Upper lobe of right lung (tissue), 1 donor: ENCODE results near the gene ERP29. TPM values are rescaled to one million over a fixed set of nuclear protein-coding genes. Genes with fewer than 3 reads are reported as not detected.
"Not testable (repeated sequence)": the region's sequence is repeated elsewhere in the genome, so short reads cannot be mapped to it uniquely, and the experiment has no call there.

Experiments
- ATAC-seq: fragments of 200-7000 bp; cut with Tn5 transposase; one replicate; pipeline ENCODE4 v1.9.1; 2020; ENCODE audit warnings: mild to moderate bottlenecking, moderate library complexity
- DNase-seq: peaks from one replicate; pipeline ENCODE4 v3.0.0-alpha.2; 2020
- H3K27ac ChIP-seq: fragments of 200-600 bp; one replicate; pipeline ENCODE4 v1.8.0; 2022
- H3K27me3 ChIP-seq: fragments of 200-600 bp; one replicate; pipeline ENCODE4 v1.8.0; 2022; ENCODE audit warnings: mild to moderate bottlenecking
- H3K36me3 ChIP-seq: fragments of 200-600 bp; one replicate; pipeline ENCODE4 v1.8.0; 2022
- H3K4me1 ChIP-seq: fragments of 200-600 bp; one replicate; pipeline ENCODE4 v1.8.0; 2022
- H3K4me3 ChIP-seq: fragments of 200-600 bp; one replicate; pipeline ENCODE4 v1.8.0; 2022; ENCODE audit warnings: mild to moderate bottlenecking
- H3K9me3 ChIP-seq: fragments of 200-600 bp; one replicate; pipeline ENCODE4 v1.8.0; 2022
- intact Hi-C: fragments of 100-400 bp; cut with DNase I; formaldehyde crosslinking; loops from one replicate; pipeline ENCODE4 v1.11.0; 2022
- total RNA-seq: library from RNA; stranded (reverse); fragmentation: NEBNext Ultra II Directional; extraction: Animal tissue kit (Norgen Biotek cat#: 25700); gene quantifications from one replicate; pipeline ENCODE4 v1.2.1, GENCODE V29; 2021
- TF ChIP-seq, protein P1 (sequence below): fragments of 200-600 bp; IDR thresholded peaks from one replicate; pipeline ENCODE4 v1.8.0; 2022; ENCODE audit warnings: antibody characterized with exemption
- donor health status: DM: no; HTN: yes; CAD: no; lungs with severe emphysema.

Gene ERP29
- total RNA-seq, 1 donor from 2014 or later = 160 TPM

DNA sequence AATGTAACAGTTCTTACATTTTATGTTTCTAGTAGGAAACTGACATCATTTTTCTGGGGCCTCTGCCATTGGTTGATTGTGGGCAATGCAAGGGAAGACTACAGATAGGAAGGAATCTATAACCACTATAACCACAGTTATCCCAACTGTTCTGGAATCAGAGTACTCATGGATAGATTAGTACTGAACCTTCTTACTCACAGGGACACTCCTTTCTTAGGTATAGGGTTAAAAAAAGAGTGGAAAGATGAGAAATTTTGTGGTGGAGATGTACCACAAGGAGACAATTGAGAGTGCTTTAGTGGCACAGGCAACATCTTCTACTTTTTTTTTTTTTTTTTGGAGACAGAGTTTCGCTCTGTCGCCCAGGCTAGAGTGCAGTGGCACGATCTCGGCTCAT lies 21.3 kb upstream of the ERP29 start:
- DNase-seq = no peak
- Histone ChIP-seq H3K4me1 (no peaks in the 10 kb centered on the region), H3K4me3 (no peak overlapping the region), H3K27me3 (no peaks in the 10 kb centered on the region), H3K27ac (no peak overlapping the region), H3K9me3 (no peaks in the 10 kb centered on the region), H3K36me3 (no peaks in the 10 kb centered on the region)
- TF ChIP-seq, protein P1, sequence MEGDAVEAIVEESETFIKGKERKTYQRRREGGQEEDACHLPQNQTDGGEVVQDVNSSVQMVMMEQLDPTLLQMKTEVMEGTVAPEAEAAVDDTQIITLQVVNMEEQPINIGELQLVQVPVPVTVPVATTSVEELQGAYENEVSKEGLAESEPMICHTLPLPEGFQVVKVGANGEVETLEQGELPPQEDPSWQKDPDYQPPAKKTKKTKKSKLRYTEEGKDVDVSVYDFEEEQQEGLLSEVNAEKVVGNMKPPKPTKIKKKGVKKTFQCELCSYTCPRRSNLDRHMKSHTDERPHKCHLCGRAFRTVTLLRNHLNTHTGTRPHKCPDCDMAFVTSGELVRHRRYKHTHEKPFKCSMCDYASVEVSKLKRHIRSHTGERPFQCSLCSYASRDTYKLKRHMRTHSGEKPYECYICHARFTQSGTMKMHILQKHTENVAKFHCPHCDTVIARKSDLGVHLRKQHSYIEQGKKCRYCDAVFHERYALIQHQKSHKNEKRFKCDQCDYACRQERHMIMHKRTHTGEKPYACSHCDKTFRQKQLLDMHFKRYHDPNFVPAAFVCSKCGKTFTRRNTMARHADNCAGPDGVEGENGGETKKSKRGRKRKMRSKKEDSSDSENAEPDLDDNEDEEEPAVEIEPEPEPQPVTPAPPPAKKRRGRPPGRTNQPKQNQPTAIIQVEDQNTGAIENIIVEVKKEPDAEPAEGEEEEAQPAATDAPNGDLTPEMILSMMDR = no peak
- ATAC-seq = no peak
- intact Hi-C loops = no loop called here

DNA sequence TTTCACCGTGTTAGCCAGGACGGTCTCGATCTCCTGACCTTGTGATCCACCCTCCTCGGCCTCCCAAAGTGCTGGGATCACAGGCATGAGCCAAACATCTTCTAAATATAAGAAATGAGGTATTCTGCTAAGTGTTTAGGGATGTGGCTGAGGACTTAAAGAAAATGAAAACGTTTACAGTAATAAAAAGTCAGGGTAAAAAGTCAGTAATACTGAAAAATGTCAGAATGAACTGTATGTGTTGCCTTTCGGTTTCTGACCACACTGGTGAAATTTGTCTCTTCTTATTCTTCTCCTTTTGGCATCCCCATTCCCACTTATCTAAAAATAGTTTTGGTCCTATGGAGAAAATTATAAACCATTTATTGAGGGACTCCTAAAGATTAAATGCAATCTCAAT lies 20.8 kb upstream of the ERP29 start:
- no peak overlapping the region for H3K4me3 ChIP-seq
- no peak for ATAC-seq

DNA sequence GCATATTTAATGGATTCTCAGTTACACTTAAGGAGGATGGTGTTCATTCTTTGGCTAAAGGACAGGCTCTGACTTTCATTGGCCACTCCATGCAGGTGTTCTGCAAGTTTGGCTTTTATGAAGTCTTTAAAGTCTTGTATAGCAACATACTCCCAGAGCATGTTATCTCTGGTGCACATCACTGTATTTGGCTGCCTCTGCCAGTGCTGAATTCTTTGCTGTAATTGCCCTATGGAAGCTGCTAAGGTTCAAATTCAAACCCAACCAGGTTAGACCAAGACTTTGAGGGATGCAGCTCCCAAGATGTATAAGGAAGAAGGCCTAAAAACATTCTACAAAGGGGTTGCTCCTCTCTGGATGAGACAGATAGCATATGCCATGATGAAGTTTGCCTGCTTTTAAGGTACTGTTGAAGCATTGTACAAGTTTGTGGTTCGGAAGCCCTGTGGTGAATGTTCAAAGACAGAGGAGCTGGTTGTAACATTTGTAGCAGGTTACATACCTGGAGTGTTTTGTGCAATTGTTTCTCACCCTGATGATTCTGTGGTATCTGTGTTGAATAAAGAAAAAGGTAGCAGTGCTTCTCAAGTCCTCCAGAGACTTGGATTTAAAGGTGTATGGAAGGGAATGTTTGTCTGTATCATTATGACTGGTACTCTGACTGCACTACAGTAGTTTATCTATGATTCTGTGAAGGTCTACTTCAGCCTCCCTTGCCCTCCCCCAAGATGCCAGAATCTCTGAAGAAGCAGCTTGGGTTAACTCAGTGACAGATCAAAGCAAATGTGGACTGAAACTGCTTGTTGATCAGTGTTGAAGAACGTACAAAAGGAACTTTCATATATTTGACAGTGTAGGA lies 19.7 kb upstream of the ERP29 start:
- H3K36me3 ChIP-seq = no peaks in the 10 kb centered on the region
- H3K27ac ChIP-seq = no peak overlapping the region
- H3K27me3 ChIP-seq = no peaks in the 10 kb centered on the region
- H3K4me3 ChIP-seq = peak overlapping the region; percentile 23
- ATAC-seq (no peak), DNase-seq (no peak)
- H3K9me3 ChIP-seq = no peaks in the 10 kb centered on the region
- H3K4me1 ChIP-seq = no peaks in the 10 kb centered on the region
- intact Hi-C loops = no loop called here
- TF ChIP-seq, protein P1 = no peak

More for the DNA sequence above, 20.8 kb upstream of the ERP29 start:
- H3K36me3 ChIP-seq = no peaks in the 10 kb centered on the region
- H3K27ac ChIP-seq = no peak overlapping the region
- no peaks in the 10 kb centered on the region for H3K27me3 ChIP-seq
- DNase-seq = no peak
- no peaks in the 10 kb centered on the region for H3K4me1 ChIP-seq
- intact Hi-C loops = no loop called here
- TF ChIP-seq, protein P1 = no peak
- no peaks in the 10 kb centered on the region for H3K9me3 ChIP-seq

DNA sequence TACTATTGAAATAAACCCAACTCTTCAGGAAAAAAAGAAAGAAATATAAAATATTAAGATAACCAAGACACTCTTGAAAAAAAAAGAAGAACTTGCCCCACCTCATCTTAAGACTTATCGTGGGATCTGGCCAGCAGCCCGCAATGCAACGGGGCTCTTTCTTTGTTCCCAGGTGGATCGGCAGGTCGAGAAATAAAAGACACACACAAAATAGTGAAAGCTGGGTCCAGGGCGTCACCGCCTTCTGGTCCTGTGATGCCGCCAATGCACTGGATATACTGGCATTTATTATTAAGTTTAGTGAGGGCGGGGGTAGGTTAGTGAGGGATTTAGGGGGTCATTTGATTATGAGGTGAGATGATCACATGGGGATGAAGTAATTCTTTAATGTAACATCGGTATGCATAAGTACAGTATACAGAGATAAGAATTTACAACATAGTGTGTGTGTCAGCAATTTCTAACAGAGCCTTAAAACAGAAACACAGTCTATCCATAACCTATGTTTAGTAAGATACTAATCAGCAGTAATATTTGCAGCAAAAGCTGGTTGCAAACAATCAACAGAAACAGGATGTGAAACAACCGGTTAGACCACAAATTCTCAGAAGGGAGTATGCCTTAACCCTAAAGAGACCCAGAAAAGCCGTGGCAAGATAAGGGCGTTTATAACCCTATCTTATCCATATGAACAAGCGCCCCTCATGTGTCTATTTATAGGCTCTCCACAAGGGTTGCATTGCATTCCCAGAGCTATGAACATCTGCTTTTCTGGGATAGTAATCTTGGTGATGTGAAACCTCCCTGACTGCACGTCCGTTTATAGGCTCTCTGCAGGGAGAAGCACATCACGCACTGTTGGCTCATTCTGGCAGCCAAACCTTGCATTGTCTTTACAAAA lies 18.8 kb upstream of the ERP29 start:
- H3K4me1 ChIP-seq, ATAC-seq, intact Hi-C loops, H3K27ac ChIP-seq, H3K36me3 ChIP-seq, H3K27me3 ChIP-seq, H3K9me3 ChIP-seq: not testable (repeated sequence)
- DNase-seq = peak; percentile 55
- peak overlapping the region; percentile 23 for H3K4me3 ChIP-seq

DNA sequence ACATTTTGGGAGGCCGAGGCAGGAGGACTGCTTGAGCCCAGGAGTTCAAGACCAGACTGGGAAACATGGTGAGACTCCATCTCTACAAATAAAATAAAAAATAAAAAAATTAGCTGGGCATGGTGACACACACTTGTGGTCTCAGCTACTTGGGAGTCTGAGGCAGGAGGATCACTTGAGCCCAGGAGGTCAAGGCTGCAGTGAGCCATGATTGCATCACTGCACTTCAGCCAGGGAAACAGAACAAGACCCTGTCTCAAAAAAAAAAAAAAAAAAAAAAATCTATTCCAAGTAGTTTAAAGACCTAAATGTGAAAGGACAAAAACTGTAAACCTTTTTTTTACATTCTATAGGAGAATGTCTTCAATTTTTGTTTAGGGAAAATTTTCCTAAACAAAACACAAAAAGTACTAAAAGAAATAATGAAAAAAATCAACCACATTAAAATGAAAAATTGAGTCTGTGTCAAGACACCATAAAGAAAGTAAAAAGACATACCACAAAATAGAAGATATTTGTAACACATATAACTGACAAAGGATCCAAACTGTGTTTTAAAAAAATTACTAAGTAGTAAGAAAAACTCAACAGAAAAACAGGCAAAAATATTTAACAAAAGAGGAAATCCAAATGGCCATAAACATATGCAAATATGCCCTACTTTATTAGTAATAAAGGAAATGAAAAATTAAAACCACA lies 17.3 kb upstream of the ERP29 start:
- TF ChIP-seq, protein P1 = no peak
- Histone ChIP-seq H3K36me3 (no peaks in the 10 kb centered on the region), H3K4me3 (no peak overlapping the region), H3K27me3 (no peaks in the 10 kb centered on the region), H3K4me1 (no peaks in the 10 kb centered on the region), H3K27ac (no peak overlapping the region), H3K9me3 (no peaks in the 10 kb centered on the region)
- ATAC-seq (no peak), DNase-seq (no peak)
- intact Hi-C loops = no loop called here
